Adrenal gland (tissue), 12 donors: Measurements from ENCODE around the gene BHLHE40. TPM values are rescaled to one million over a fixed set of nuclear protein-coding genes. Genes with fewer than 3 reads are reported as not detected.

ENCODE experiments used
- DNase-seq, 7 donors: peaks; one replicate each; pipeline ENCODE4 v3.0.0-alpha.2; 2019 to 2020
- H3K27ac ChIP-seq, 5 donors: fragments of 200-600 bp; sonication (generic) in 4 of 5; 1 replicate in 3 of 5; 2 replicates in 2 of 5; pipeline versions ENCODE4 v1.5.1 to v1.8.0; 2016 to 2020; ENCODE audit warnings: mild to moderate bottlenecking in 1 of 5
- H3K27me3 ChIP-seq: fragments of 200-600 bp; 2 replicates; pipeline ENCODE4 v1.8.0; 2021
- H3K36me3 ChIP-seq, 2 donors: fragments of 200-600 bp; replicated peaks in 1 of 2; 1 replicate in 1 of 2; 2 replicates in 1 of 2; pipeline versions ENCODE4 v1.5.1 to v1.8.0; 2018 to 2022
- H3K4me1 ChIP-seq, 2 donors: fragments of 200-600 bp; replicated peaks in 1 of 2; 1 replicate in 1 of 2; 2 replicates in 1 of 2; pipeline versions ENCODE4 v1.5.1 to v1.8.0; 2018 to 2021
- H3K4me3 ChIP-seq, 4 donors: fragments of 200-600 bp; sonication (generic) in 3 of 4; one replicate each; pipeline ENCODE4 v1.5.1; 2016 to 2018
- H3K9me3 ChIP-seq, 3 donors: fragments of 200-600 bp; sonication (generic) in 1 of 3; replicated peaks in 1 of 3; 1 replicate in 2 of 3; 2 replicates in 1 of 3; pipeline versions ENCODE4 v1.5.1 to v1.8.0; 2016 to 2021
- POLR2A ChIP-seq, 2 donors: fragments of 450-650 bp; IDR thresholded peaks; one replicate each; pipeline ENCODE4 v1.6.1; 2017; ENCODE audit warnings: antibody characterized with exemption in 2 of 2, mild to moderate bottlenecking in 2 of 2, moderate library complexity in 1 of 2
- WGBS, 4 donors: extraction: QIAGEN DNeasy Blood & Tissue Kit in 2 of 4; methylation state at CpG; one replicate each; pipeline versions ENCODE4 v1.1.5 to v1.1.7; 2013 to 2017; 5-methylcytosine and 5-hydroxymethylcytosine counted together
- intact Hi-C, 2 donors: fragments of 100-400 bp; cut with DNase I; formaldehyde crosslinking; loops; one replicate each; pipeline versions ENCODE4 v1.14.1 to v1.15.0; 2022 to 2023
- polyA plus RNA-seq, 3 donors: library from polyadenylated mRNA; stranded (reverse); fragments of 200-250 nt in 2 of 3; fragments of 350-450 nt in 1 of 3; fragmentation: Illumina TruSeq in 1 of 3; extraction: RNeasy Lipid Tissue Mini Kit (QIAGEN cat#74804) in 1 of 3; gene quantifications; one replicate each; pipeline ENCODE4 v1.2.3, GENCODE V29; 2013 to 2014
- total RNA-seq, 9 donors: library from RNA; depleted of rRNA in 4 of 9; stranded (reverse); fragments of >200 nt in 4 of 9; fragments of 120-200 nt in 1 of 9; fragmentation: NEBNext Ultra II Directional in 1 of 9; extraction: Animal tissue kit (Norgen Biotek cat#: 25700) in 1 of 9; gene quantifications; one replicate each; pipeline versions ENCODE4 v1.1.0 to v1.2.4, GENCODE V29; 2013 to 2023
- TF ChIP-seq, protein P1 (sequence below), 6 experiments: fragments of 450-650 bp in 4 of 6; fragments of 200-600 bp in 2 of 6; sonication (generic) in 1 of 6; IDR thresholded peaks; 1 replicate in 5 of 6; 2 replicates in 1 of 6; pipeline versions ENCODE4 v1.5.1 to v1.8.0; 2016 to 2021; ENCODE audit warnings: antibody characterized with exemption in 6 of 6, mild to moderate bottlenecking in 2 of 6, moderate library complexity in 1 of 6
- donor health status: healthy with polysubstance abuse.
- donor health status: Bipolar disorder and iron deficiency.
- donor health status: DM: yes; HTN: yes; CAD: no.
- donor health status: DM: no; HTN: no; CAD: no.
- donor health status: DM: no; HTN: no; CAD: no.
- donor health status: DM: yes; HTN: yes; CAD: no.

The BHLHE40 gene
- total and polyA plus RNA-seq, 12 donors, result 3.4 to 224 (median 75.5) TPM

DNA sequence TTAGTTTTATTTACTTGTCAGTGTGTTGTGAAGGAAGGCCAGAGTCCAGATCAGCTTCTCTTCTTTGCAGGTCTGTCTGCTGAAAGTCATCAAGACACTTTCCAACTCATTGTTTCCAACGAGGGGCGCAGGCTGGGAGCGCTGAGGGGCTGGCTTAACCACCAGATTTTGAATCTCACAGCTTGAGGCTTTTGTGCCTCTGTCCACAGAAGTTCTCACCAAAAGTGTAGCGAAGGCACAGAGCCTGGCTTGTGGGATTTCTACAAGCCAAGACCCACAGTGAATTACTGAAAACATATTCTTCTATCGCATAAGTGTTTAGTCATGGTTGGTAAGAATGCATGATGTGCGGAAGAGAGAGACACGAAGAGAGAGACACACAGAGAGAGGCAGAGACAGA lies 35.2 kb downstream of the BHLHE40 start:
- DNase-seq, result no peak
- peaks cover 0 to 18% of the 10 kb centered on the region in 2 donors for H3K4me1 ChIP-seq
- intact Hi-C loops, result no loop called here
- H3K27me3 ChIP-seq, result no peaks in the 10 kb centered on the region
- no peak overlapping the region for H3K4me3 ChIP-seq
- H3K9me3 ChIP-seq, result no peaks in the 10 kb centered on the region
- no peak overlapping the region for H3K27ac ChIP-seq
- H3K36me3 ChIP-seq, result no peaks in the 10 kb centered on the region
- WGBS, 4 donors, result 86 to 94% (median 89%) methylated on average over 7 of the region's 7 CpGs
- TF ChIP-seq, protein P1, sequence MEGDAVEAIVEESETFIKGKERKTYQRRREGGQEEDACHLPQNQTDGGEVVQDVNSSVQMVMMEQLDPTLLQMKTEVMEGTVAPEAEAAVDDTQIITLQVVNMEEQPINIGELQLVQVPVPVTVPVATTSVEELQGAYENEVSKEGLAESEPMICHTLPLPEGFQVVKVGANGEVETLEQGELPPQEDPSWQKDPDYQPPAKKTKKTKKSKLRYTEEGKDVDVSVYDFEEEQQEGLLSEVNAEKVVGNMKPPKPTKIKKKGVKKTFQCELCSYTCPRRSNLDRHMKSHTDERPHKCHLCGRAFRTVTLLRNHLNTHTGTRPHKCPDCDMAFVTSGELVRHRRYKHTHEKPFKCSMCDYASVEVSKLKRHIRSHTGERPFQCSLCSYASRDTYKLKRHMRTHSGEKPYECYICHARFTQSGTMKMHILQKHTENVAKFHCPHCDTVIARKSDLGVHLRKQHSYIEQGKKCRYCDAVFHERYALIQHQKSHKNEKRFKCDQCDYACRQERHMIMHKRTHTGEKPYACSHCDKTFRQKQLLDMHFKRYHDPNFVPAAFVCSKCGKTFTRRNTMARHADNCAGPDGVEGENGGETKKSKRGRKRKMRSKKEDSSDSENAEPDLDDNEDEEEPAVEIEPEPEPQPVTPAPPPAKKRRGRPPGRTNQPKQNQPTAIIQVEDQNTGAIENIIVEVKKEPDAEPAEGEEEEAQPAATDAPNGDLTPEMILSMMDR (IDR thresholded peaks at IDR 0.05), result no peak
- TF ChIP-seq POLR2A (IDR thresholded peaks at IDR 0.05), result no peak

DNA sequence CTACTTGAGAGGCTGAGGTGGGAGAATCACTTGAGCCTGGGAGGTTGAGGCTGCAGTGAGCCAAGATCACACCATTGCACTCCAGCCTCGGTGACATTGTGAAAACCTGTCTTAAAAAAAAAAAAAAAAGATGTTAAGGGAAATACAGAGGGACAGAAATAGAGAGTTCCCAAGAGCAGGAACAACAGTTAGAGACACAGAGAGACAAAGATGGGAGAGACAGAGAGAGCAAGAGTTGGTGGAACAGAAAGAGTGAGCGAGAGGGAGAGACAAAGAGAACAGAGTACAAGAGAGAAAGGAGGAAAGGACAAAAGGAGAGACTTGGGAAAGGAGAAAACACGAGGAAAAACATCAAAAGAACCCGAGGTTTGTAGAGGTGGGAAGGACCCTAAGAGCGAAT lies 35.8 kb downstream of the BHLHE40 start:
- peaks cover 0 to 18% of the 10 kb centered on the region in 2 donors for H3K4me1 ChIP-seq
- intact Hi-C loops, result no loop called here
- no peaks in the 10 kb centered on the region for H3K36me3 ChIP-seq
- 77 to 89% (median 85%) methylated on average over 5 of the region's 5 CpGs for WGBS, 4 donors
- H3K27ac ChIP-seq, result no peak overlapping the region
- no peaks in the 10 kb centered on the region for H3K9me3 ChIP-seq
- H3K4me3 ChIP-seq, result no peak overlapping the region
- no peak for DNase-seq
- no peaks in the 10 kb centered on the region for H3K27me3 ChIP-seq
- no peak for TF ChIP-seq POLR2A (IDR thresholded peaks at IDR 0.05)
- TF ChIP-seq, protein P1 (IDR thresholded peaks at IDR 0.05), result no peak

DNA sequence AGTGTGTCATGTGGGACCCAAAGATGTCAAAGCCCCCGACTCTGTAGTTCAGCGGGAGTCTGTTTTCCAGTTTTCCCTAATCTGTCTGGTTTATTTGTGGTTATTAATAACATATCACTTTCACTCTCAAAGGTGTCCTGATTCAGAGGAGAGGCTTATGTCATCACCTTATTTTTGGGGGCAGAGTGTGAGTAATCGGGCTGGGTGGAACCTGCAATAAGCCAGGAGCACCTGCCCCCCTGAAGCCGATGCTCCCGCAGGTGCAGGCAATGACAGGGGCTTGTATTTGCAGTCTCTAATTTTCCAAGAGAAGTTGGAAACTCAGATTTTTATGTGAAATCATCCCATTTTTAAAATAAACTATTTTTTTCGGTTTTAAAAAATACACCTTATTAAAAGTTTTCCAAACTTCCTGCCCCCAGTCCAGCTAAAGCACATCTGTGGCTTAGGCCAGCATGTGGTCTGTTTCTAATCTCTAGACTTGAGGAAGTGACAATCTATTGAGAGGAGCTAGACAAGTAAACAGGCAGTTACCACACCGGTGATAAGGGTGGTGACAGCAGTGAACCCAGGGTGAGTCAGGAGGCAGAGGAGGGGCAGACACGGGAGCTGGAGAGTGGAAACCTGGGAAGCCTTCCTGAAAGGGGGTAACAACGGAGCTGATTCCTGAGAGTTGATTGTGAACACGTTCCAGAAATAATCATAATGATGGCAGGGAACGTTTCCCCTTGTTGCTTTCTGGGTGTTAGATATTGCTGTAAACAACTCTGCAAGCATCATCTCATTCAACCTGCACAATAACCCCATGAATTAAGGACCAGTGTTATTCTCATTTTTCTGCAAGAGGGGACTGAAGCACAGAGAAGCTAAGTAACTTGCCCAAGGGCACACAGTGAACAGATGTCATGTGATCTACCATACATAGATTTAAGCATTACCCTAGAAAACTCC lies 37.2 kb downstream of the BHLHE40 start:
- intact Hi-C loops, result no loop called here
- Histone ChIP-seq H3K4me1 (peaks cover 0 to 18% of the 10 kb centered on the region in 2 donors), H3K36me3 (no peaks in the 10 kb centered on the region), H3K4me3 (no peak overlapping the region), H3K9me3 (no peaks in the 10 kb centered on the region), H3K27me3 (no peaks in the 10 kb centered on the region), H3K27ac (no peak overlapping the region)
- WGBS, 4 donors, result 60 to 65% (median 61%) methylated on average over 11 of the region's 11 CpGs
- DNase-seq, result peak in 6 of 7 donors; percentile 47 to 76 (median 67)
- no peak for TF ChIP-seq POLR2A (IDR thresholded peaks at IDR 0.05)
- TF ChIP-seq, protein P1 (IDR thresholded peaks at IDR 0.05), result no peak

DNA sequence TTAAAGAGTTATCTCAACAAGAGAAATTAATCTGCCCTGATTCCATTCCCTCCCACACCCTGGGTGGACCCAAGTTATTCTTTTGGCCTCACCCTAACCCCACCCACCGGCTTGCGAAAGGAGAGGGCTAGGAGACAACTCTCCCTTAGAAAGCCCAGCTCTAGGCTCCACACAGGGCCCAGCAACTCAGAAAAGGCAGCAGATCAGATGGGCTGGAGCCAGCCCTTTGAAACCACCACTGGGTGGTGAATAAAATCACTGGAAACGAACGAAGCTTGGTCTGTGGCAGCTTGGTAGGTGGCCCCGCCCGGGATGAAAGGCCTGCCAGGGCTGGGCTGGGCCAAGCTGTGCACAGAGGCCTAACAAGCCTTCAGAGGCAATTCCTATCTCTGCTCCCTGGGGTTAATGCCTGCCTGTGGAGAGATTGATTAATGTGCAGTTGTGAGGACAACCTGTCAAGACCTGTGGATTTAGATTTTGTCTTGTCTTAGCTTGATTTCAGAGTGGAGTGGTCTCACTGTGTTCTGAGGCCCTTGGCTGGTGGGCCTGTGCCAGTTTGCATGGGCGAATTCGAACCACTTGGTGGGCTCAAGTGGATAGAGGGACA lies 38.8 kb downstream of the BHLHE40 start:
- WGBS, 4 donors, result 68 to 85% (median 70%) methylated on average over 8 of the region's 8 CpGs

More for the DNA sequence above, 38.8 kb downstream of the BHLHE40 start:
- Histone ChIP-seq H3K27ac (peak overlapping the region in 2 of 5 donors; percentile 47 to 64), H3K4me1 (peaks cover 0 to 18% of the 10 kb centered on the region in 2 donors), H3K27me3 (no peaks in the 10 kb centered on the region), H3K36me3 (no peaks in the 10 kb centered on the region), H3K4me3 (no peak overlapping the region), H3K9me3 (no peaks in the 10 kb centered on the region)
- intact Hi-C loops, result no loop called here
- peak in 5 of 7 donors; percentile 31 to 62 (median 41) for DNase-seq
- TF ChIP-seq POLR2A (IDR thresholded peaks at IDR 0.05), result no peak
- TF ChIP-seq, protein P1 (IDR thresholded peaks at IDR 0.05), result no peak
